Brain pericyte (primary cell): ENCODE data around the gene VGLL4.

Experiments
- DNase-seq: peaks from one replicate; pipeline ENCODE4 v3.0.0-alpha.2; 2012; ENCODE audit warnings: low read depth, low spot score

VGLL4 gene

DNA sequence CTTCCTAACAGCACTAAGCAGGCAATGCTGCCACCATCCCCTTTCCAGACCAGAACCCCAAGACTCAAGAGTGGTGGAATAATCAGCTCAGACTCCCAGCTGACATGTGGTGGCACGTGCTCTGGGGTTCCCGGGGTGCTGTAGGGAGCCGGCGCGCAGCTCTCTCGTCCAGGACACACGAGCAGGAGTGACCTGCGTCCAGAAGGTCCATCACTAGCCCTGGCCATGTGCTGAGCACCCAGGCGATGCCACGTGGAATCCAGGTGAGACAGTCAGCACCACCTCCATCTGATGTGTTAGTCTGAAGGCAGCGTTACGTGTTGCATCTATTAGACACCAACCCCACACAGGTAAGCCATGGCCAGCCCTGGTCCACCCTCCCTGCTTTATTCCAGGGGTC is 78.2 kb downstream of the VGLL4 start:
- DNase-seq, result no peak

DNA sequence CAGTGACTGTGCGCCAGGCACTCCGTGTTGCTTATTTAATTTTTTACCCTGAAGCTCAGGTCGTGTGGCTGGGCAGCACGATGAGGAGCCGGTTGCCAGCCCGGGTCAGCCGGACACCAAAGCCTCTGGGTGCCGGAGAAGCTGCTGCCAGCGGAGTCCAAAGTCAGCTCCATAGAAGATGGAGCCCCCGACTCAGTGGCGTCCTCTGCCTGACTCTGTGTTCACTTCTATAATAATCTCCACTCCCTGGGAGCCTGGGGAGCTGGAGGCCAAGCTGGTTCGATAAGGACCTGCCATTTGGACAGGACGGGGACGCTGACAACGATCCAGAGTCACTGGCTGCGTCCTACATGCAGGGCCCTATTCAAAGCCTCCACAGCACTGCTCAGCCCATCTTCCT is 78.6 kb downstream of the VGLL4 start:
- DNase-seq, result no peak

- no peak for DNase-seq
Observed at GRCh38 chr3:11564577-11565001, 79.1 kb downstream of the VGLL4 start.

GRCh38 chr3:11563865-11564185 is 79.9 kb downstream of the VGLL4 start:
- DNase-seq, result no peak

DNA sequence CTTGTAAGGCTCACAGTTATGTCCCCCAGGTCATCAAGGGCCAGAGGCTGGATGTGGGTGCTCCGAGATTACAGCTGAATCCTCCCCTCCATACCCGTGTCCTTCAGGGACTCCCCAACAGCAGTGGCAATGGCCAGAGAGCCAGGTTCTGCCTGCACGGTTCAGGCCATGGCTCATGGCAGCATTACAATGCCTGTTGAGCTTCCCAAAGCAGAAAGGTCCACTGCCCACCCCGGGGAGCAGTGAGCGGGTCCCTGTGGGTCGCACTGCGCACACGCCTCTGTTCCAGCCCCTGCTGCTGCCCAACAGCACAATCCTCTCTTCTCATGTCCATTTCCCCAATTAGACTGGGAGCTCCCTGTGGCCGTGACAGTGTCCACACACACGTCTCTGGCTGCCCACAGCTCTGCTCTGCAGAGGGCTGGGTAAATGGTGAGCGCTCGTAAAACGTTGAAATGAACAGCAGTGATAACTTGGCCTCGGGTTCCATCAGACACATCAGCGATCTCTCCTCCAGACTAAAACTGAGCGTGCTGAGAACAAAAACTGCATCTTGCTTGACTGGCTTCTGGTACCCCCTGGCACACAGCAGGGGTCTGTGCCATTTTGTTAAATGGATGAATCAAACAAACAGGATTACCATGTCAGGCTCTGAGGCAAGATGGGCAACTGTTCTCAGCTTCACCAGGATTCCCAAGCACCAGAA is 80.4 kb downstream of the VGLL4 start:
- DNase-seq, result no peak

DNA sequence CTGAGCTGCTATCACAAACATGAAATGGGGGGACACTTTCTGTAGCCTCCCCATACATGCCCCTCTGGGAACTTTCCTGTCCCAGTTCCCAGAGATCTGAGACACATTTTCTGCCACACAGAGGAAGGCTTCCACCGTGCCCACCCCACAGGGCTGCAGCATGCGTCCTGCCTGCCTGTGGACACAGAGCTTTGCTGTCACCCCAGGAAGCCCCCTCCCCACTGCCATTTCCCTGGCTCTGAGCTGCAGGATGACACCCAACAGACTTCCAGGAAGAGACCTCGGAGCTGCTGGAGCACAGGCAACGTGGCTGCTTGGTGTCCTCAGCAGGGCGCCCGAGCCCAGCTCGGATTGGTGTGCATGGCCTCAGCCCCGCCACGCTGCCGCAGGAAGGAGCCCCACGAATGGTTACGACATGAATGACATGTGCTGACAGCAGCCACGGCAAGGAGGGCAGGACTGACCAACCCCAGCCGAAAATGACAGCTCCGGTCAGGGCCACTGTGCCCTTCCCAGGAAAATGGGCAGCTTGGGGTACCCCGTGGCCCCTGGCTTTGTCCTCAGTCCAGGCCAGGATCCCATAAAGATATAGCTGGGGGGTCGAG is 81.3 kb downstream of the VGLL4 start:
- DNase-seq, result no peak

GRCh38 chr3:11560746-11561145 is 83.0 kb downstream of the VGLL4 start:
- DNase-seq, result no peak

GRCh38 chr3:11559816-11560633 is 83.7 kb downstream of the VGLL4 start:
- no peak for DNase-seq

DNA sequence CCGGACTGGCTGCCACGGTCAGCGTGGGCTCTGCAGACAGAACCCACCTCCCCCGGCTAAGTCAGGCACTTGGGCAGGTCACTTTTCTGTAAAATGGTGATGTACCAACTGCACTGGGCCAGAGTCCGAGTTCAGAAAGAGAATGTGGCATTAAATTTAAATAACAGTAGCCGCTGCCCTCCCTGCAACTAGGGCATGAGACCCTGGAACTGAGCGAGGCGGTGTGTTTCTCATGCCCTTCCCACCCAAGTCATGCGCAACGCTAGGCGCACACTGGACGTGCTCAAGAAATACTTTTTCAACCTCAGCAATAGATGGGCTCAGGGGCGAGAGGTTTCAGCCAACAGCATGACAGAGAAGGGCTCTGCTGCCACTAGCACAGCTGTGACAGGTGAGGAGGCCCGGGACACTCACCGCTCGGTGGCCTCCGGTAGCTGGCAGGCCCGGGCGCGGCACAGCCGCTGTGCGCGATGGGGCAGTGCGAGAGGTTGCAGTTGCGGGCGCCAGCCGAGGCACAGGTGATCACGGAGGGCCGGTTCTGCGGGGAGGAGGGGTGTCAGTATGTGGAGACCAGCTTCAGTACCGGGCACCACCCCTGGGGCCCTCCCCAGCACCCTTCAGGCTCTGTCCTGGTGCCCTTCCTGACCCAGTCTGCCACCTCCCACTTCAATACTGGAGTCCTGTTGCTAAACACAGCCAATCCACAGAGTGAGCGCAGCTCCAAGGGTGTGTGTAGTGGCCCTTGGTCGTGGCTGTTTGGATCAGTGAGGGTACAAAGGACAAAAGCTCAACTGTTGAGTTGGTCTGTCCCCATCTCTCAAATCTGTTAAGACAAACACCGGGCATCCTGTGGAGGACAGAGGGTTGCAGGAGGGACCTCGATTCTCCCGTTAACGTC is 84.5 kb downstream of the VGLL4 start:
- DNase-seq, result no peak

DNA sequence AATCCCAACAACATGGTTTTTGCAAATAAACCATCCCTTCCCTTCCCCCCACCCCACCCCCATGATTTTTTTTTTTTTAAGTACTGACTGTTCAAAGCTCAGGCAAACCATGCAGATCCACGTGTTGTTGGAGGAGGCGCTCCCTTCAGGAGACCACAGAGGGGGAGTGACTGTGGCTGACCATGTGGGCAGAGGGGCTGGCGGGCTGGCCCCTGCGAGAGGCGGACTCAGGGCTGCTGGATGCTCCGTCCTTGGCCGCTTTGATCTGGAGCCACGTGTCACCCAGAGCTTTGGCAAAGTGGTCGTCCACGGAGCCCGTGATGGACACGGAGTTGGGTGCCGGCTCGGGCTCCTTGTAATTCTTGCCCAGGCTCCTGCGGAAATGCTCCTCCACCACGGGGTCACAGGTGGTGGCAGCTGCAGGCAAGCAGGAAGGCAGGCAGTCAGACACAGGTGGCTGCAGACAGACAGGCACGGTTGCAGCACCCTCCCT is 85.3 kb downstream of the VGLL4 start:
- DNase-seq, result no peak

DNA sequence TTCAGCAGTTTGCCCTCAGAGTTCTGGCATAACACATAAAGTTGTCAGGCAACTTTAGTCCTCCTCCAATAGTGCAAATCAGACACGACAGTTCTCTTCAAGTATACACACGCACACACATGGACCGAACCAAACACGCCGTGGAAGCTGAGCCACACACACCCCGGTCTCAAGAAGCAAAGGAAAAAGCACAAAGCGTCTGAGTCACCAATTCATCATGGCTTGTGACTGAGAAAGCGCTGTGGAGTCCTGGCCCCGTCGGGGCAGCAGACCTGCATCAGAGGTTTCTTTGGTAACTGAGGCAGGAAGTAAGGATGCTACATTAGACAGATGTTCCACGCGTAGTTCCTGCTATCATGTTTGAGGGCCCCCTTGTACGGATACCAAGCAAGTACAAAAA is 85.7 kb downstream of the VGLL4 start:
- no peak for DNase-seq

DNA sequence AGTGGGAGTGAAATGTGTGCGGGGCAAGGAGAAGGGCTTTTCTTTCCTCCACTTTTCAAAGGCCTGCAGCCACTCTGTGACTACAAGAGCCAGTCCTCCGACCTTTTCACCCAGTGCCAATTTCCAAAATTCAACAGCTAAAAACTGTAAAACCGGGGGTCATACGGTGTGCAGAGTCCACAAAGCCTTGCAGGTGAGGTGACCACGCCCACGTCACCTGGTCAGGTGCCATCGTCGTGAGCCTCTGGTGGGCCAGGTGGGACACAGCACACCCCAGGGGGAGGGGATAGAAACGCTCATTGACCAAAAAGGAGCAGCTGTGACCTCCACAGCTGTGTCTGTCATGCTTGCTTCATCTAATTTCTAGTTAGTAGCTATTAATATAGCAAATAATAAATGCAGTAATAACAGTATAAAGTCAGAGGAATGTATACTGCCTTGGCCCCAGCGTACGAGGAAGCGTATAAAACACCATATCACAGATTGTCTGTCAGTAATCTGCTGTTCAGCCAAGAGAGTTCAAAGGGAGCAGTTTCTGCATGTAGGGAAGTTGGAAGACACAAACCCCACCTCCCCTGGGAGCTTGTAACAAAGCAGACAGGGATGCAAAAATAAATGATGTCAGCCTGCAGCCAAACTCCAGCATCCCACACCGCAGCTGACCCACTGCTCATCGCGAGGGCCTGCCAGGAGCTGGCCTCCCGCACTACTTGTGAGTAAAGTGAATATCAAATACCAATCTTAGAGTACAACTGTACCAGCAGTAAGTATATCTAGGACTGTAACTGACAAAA is 86.7 kb downstream of the VGLL4 start:
- peak; percentile 92 for DNase-seq

- no peak for DNase-seq
Observed at GRCh38 chr3:11555881-11556633, 87.7 kb downstream of the VGLL4 start.

DNA sequence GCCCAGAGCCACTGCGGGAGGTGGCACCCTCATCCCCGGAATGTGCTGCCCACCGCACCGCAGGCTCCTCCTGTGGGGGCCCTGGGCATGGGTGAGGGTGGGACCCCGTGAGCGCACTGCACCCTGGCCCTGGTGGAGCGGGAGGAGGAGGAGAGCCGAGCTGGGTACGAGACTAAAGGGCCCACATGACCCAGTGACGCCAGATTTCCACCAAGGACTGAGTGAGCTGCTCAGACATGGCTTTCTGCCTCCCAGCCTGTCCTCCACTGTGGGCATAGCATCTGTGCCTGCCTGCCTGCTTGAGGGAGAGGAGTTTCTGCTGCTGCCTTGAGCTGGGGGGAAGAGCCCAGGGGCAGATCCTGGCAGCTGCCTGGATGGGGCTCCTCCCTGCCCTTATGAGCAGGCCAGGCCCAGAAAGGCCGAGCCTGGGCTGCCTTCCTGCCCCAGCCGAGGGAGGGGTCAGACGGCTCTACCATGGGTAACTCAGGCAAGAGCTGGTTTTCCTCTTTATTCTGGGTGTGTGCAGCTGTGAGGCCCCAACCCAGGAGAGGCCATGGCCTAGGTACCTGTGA is 88.4 kb downstream of the VGLL4 start:
- no peak for DNase-seq

GRCh38 chr3:11554666-11555065 is 89.0 kb downstream of the VGLL4 start:
- DNase-seq, result no peak

- DNase-seq, result no peak
Observed at GRCh38 chr3:11554236-11554610, 89.5 kb downstream of the VGLL4 start.

DNA sequence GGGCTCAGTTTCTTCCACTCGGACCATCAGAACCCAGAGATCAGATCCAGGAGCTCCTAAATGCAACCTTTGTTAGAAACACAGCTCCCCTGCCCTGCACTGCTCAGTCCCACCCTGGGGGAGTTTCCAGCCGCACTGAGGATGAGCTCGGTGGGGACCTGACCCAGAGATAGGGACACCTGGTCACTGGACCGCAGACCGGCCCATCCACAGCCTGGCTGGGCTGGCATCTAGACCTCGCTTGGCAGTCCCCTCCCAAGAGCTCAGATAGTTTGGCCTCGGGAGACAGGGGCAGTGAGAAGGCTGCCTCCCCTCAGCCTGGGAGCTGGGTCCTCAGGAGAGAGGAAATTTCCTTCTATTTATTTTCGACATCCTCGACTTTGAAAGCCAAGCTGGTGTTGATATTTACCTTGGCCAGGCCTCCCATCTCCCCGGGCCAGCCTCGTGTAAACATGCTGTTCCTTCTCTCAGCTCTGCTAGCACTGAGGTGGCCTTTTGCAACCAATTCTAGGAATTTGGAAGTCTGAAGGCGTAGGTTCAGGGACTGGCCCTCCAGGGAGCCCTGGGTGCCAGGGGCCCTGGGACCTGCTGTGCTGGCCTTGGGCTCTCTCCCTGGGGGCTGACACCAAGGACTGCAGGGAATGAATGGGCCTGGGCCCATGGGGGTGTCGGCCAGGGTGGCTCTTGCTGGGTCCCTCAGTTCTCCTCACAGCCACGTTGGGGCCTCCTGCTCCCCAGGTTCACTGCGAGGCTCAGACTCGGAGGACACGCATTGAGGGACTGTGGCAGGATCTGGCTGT is 90.1 kb downstream of the VGLL4 start:
- DNase-seq, result no peak

DNA sequence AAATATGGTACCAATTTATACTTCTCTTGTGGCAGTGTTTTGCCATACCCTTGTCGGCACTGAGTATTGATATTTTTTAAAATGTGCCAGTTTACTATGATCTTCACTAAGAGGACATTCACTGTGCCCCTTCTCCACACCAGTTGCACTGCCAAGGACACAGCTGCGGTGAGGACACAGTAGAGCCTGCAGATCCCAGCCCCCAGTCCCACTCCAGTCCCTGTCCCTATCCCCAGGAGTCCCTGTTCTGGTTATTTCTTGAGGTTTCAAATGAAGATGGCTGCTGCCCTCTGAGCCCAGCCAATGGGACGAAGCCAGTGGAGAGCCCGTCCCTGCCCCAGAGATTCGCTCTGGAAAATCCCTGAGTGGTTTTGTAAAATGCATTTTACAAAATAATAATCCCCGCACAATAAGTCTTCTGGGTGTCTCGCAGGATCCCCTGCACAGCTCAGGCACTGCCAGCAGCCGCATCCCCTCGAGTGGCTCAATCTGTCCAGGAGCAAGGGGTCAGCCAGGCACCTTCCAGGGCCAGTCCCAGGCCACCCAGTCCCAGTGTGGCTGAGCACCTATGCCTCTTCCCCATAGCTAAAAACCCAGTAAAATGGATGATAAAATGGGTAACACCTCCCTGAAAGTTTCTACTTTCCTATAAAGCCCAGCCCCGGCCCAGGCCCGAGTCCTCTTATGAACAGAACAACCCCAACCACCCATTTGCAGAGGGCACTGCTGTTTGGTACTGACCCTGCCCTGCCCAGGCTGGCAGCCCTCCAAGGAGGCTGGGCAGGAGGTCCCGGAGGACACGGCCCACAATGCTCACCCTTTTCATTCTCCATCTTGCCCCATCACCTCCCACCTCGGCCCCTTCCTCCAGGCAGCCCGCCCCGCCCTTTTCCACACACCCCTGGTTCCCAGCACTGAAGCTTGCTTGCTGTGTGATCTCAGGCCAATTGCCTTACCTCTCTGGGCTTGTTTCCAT is 91.1 kb downstream of the VGLL4 start:
- no peak for DNase-seq
